GM23248 (cell line): ENCODE data around the gene NT5M.

ENCODE experiments used
- EZH2 ChIP-seq: fragments of 200-600 bp; sonication (generic); IDR thresholded peaks from 2 replicates; pipeline ENCODE4 v1.6.1; 2018; ENCODE audit warnings: antibody characterized with exemption, mild to moderate bottlenecking; ENCODE audit not compliant: insufficient read depth, poor library complexity, severe bottlenecking
- EZH2phosphoT487 ChIP-seq: fragments of 200-600 bp; sonication (generic); IDR thresholded peaks from 2 replicates; pipeline ENCODE4 v1.6.1; 2018; ENCODE audit warnings: antibody characterized with exemption, moderate library complexity, mild to moderate bottlenecking, low read depth; ENCODE audit not compliant: insufficient read depth

DNA sequence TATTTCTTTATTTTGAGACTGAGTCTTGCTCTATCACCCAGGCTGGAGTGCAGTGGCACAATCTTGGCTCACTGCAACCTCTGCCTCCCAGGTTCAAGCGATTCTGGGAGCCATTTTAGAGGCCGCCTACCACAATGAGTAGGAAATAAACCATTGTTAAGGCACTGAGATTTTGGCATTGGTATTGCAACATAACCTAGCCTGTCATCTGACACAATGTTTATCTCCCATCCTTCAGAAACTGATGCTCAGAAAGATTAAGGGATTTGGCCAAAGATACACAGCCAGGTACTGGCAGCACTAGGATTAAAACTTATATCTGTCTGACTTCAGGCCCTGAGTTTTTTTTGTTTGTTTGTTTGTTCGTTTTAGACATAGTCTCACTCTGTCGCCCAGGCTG is 14.1 kb upstream of the NT5M start:
- TF ChIP-seq EZH2 (no peak), EZH2phosphoT487 (no peak)
